ENCODE measurements around the gene TLE6.

TLE6 gene

GRCh38 chr19:3029065-3029923 is 51.9 kb downstream of the TLE6 start, which contains the start of gene TLE2:
Gene TLE2 (minus strand): TSS chr19:3029280. CDS start chr19:3028904, 376 bp downstream.
- no peak within 1 kb of the TSS for H3K27ac ChIP-seq
- TF ChIP-seq, protein P1, sequence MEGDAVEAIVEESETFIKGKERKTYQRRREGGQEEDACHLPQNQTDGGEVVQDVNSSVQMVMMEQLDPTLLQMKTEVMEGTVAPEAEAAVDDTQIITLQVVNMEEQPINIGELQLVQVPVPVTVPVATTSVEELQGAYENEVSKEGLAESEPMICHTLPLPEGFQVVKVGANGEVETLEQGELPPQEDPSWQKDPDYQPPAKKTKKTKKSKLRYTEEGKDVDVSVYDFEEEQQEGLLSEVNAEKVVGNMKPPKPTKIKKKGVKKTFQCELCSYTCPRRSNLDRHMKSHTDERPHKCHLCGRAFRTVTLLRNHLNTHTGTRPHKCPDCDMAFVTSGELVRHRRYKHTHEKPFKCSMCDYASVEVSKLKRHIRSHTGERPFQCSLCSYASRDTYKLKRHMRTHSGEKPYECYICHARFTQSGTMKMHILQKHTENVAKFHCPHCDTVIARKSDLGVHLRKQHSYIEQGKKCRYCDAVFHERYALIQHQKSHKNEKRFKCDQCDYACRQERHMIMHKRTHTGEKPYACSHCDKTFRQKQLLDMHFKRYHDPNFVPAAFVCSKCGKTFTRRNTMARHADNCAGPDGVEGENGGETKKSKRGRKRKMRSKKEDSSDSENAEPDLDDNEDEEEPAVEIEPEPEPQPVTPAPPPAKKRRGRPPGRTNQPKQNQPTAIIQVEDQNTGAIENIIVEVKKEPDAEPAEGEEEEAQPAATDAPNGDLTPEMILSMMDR (IDR thresholded peaks at IDR 0.05), result no peak
- H3K9me3 ChIP-seq, result no peaks in the 10 kb centered on the region
- peaks cover 0 to 4% of the 10 kb centered on the region in 2 experiments for H3K4me1 ChIP-seq (ENCODE audit: control insufficient read depth in 1 of 2, insufficient read depth in 1 of 2, low read depth in 1 of 2, low read length in 1 of 2)
- H3K36me3 ChIP-seq, result no peaks in the 10 kb centered on the region
- H3K27me3 ChIP-seq, result peaks cover 98% of the 10 kb centered on the region
- H3K4me3 ChIP-seq (ENCODE audit: low read depth in 1 of 2, low read length in 1 of 2), result no peak within 1 kb of the TSS

DNA sequence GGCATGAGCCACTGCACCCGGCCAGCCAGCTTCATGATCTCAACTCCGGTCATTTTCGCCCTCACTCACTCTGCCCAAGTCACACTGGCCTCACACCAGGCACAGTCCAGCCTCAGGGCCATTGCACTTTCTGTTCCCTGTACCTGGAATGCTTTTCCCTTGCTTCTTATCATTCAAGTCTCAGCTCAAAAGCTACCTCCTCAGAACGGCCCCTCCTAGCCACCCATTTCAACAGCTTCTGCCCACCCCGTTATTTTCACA is 54.2 kb downstream of the TLE6 start:
- Histone ChIP-seq H3K9me3 (no peaks in the 10 kb centered on the region), H3K36me3 (no peaks in the 10 kb centered on the region), H3K27ac (no peak overlapping the region), H3K27me3 (peaks cover 86% of the 10 kb centered on the region), H3K4me3 (ENCODE audit: low read depth in 1 of 2, low read length in 1 of 2) (no peak overlapping the region), H3K4me1 (ENCODE audit: control insufficient read depth in 1 of 2, insufficient read depth in 1 of 2, low read depth in 1 of 2, low read length in 1 of 2) (peaks cover 18 to 22% of the 10 kb centered on the region in 2 experiments)
- TF ChIP-seq, protein P1 (IDR thresholded peaks at IDR 0.05), result no peak

GRCh38 chr19:3033595-3034405 is 56.4 kb downstream of the TLE6 start:
- peaks cover 83% of the 10 kb centered on the region for H3K27me3 ChIP-seq

DNA sequence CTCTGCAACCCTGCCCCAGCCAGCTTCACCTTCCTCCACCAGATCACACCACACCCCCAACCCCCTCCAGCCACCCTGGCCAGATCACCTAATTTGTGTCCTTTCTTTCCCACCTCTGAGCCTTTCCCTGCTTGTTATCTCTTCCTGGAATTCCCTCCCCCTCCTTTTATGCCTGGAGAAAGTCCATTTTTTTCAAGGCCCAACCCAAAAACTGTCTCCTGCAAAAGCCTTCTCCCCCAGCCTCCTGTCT is 57.0 kb downstream of the TLE6 start:
- TF ChIP-seq, protein P1 (IDR thresholded peaks at IDR 0.05), result no peak
- H3K27ac ChIP-seq, result no peak overlapping the region
- no peak overlapping the region for H3K4me3 ChIP-seq (ENCODE audit: low read depth in 1 of 2, low read length in 1 of 2)
- H3K27me3 ChIP-seq, result peaks cover 83% of the 10 kb centered on the region
- H3K9me3 ChIP-seq, result no peaks in the 10 kb centered on the region
- no peaks in the 10 kb centered on the region for H3K36me3 ChIP-seq
- peaks cover 19% of the 10 kb centered on the region in 2 experiments for H3K4me1 ChIP-seq (ENCODE audit: control insufficient read depth in 1 of 2, insufficient read depth in 1 of 2, low read depth in 1 of 2, low read length in 1 of 2)

More at GRCh38 chr19:3033595-3034405, 56.4 kb downstream of the TLE6 start:
- no peaks in the 10 kb centered on the region for H3K9me3 ChIP-seq
- TF ChIP-seq, protein P1 (IDR thresholded peaks at IDR 0.05), result no peak
- no peak overlapping the region for H3K27ac ChIP-seq
- no peaks in the 10 kb centered on the region for H3K36me3 ChIP-seq
- H3K4me1 ChIP-seq (ENCODE audit: control insufficient read depth in 1 of 2, insufficient read depth in 1 of 2, low read depth in 1 of 2, low read length in 1 of 2), result peaks cover 19 to 20% of the 10 kb centered on the region in 2 experiments
- no peak overlapping the region for H3K4me3 ChIP-seq (ENCODE audit: low read depth in 1 of 2, low read length in 1 of 2)

DNA sequence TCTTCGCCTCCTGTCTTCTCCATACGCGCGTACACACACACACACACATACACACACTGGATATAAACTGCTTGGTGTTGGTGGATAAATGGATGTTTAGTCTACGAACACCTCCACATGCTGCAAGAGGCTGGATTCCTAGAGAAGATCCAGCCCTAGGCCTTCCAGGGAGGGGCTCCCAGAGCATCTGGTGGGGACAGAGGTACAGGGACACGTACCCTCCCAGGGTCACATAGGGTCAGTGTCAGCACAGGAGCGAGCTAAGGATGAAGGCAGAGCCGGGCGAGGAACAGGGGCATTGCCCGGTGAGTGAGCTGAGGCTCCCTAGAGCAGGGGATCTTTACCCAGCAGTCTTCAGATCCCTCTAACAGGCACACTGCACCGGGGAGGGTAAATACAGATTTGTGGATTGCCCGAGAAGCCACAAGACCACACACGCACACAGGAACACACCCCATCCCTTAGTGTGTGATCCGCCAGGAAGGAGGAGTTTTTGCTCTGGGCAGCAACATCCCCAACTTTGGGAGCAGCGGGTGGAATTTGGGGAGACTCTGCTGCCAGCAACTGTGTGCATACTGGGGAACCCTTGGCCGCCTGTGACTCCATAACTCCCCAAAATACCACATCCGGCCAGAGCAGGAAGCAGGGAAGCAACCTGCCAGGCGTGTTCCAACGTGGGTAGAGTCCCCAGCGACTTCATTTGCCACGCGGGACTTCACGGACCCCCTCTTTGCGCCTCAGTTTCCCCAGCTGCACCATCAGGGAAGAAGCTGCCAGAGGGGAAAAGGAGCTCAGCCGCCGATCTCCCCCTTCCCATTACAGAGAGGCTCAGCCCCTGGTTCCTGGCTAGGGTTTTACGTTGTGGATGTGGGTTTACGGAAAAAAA is 57.5 kb downstream of the TLE6 start:
- H3K9me3 ChIP-seq, result no peaks in the 10 kb centered on the region
- TF ChIP-seq, protein P1 (IDR thresholded peaks at IDR 0.05), result no peak
- H3K27me3 ChIP-seq, result peaks cover 83% of the 10 kb centered on the region
- H3K36me3 ChIP-seq, result no peaks in the 10 kb centered on the region
- peaks cover 19% of the 10 kb centered on the region in 2 experiments for H3K4me1 ChIP-seq (ENCODE audit: control insufficient read depth in 1 of 2, insufficient read depth in 1 of 2, low read depth in 1 of 2, low read length in 1 of 2)
- peak overlapping the region; percentile 76 for H3K27ac ChIP-seq
- peak overlapping the region; percentile 78 to 80 for H3K4me3 ChIP-seq (ENCODE audit: low read depth in 1 of 2, low read length in 1 of 2)

All from neutrophil (primary cell).